HG03342 (cell line): ENCODE results near the gene CHD5.
"Not testable (repeated sequence)": the region's sequence is repeated elsewhere in the genome, so short reads cannot be mapped to it uniquely, and the experiment has no call there.

ENCODE experiments used
- ATAC-seq: cut with Tn5 transposase; IDR thresholded peaks from one replicate; pipeline ENCODE4 v1.9.1; 2021; ENCODE audit warnings: mild to moderate bottlenecking, moderate library complexity; ENCODE audit not compliant: unreplicated experiment

The CHD5 gene

GRCh38 chr1:6088956-6089355, 91.2 kb downstream of the CHD5 start:
- no peak for ATAC-seq

GRCh38 chr1:6087958-6088357, 92.2 kb downstream of the CHD5 start:
- no peak for ATAC-seq

- ATAC-seq, result no peak
Observed at GRCh38 chr1:6087377-6087772, 92.7 kb downstream of the CHD5 start.

- ATAC-seq, result no peak
Observed at GRCh38 chr1:6086762-6087376, 93.3 kb downstream of the CHD5 start.

GRCh38 chr1:6086358-6086757, 93.8 kb downstream of the CHD5 start:
- ATAC-seq, result no peak

- no peak for ATAC-seq
Observed at GRCh38 chr1:6085666-6086065, 94.5 kb downstream of the CHD5 start.

GRCh38 chr1:6084781-6085495, 95.2 kb downstream of the CHD5 start:
- no peak for ATAC-seq

GRCh38 chr1:6083801-6084446, 96.2 kb downstream of the CHD5 start:
- ATAC-seq, result no peak

- no peak for ATAC-seq
Observed at GRCh38 chr1:6083385-6083784, 96.7 kb downstream of the CHD5 start.

- no peak for ATAC-seq
Observed at GRCh38 chr1:6082430-6082971, 97.6 kb downstream of the CHD5 start.

- no peak for ATAC-seq
Observed at GRCh38 chr1:6081901-6082300, 98.2 kb downstream of the CHD5 start.

- no peak for ATAC-seq
Observed at GRCh38 chr1:6080469-6080868, 99.7 kb downstream of the CHD5 start.

GRCh38 chr1:6077919-6078318, 102.2 kb downstream of the CHD5 start:
- ATAC-seq, result no peak

GRCh38 chr1:6077506-6077905, 102.6 kb downstream of the CHD5 start:
- no peak for ATAC-seq

GRCh38 chr1:6077061-6077460, 103.1 kb downstream of the CHD5 start:
- not testable (repeated sequence) for ATAC-seq

- no peak for ATAC-seq
Observed at GRCh38 chr1:6075748-6076147, 104.4 kb downstream of the CHD5 start.

GRCh38 chr1:6074192-6074901, 105.8 kb downstream of the CHD5 start:
- ATAC-seq, result no peak

- ATAC-seq, result no peak
Observed at GRCh38 chr1:6073480-6074053, 106.6 kb downstream of the CHD5 start.

- no peak for ATAC-seq
Observed at GRCh38 chr1:6072774-6073479, 107.2 kb downstream of the CHD5 start.

GRCh38 chr1:6071219-6071618, 108.9 kb downstream of the CHD5 start:
- no peak for ATAC-seq
